Spleen (tissue), 11 donors: ENCODE data around the gene DCP2. TPM values are rescaled to one million over a fixed set of nuclear protein-coding genes. Genes with fewer than 3 reads are reported as not detected.

Experiments
- DNase-seq: peaks from one replicate; pipeline ENCODE4 v3.0.0-alpha.2; 2020
- H3K27ac ChIP-seq, 8 donors: fragments of 200-600 bp; sonication (generic) in 7 of 8; 1 replicate in 4 of 8; 2 replicates in 4 of 8; pipeline versions ENCODE4 v1.5.0 to v1.8.0; 2016 to 2021; ENCODE audit warnings: inconsistent platforms in 4 of 8, mild to moderate bottlenecking in 4 of 8, moderate library complexity in 1 of 8
- H3K27me3 ChIP-seq, 7 donors: fragments of 200-600 bp; sonication (generic) in 6 of 7; replicated peaks in 1 of 7; 1 replicate in 4 of 7; 2 replicates in 3 of 7; pipeline versions ENCODE4 v1.5.0 to v1.8.0; 2016 to 2021; ENCODE audit warnings: inconsistent platforms in 3 of 7, mild to moderate bottlenecking in 1 of 7
- H3K36me3 ChIP-seq, 6 donors: fragments of 200-600 bp; sonication (generic) in 5 of 6; 1 replicate in 4 of 6; 2 replicates in 2 of 6; pipeline versions ENCODE4 v1.5.0 to v1.8.0; 2016 to 2021; ENCODE audit warnings: inconsistent platforms in 2 of 6
- H3K4me1 ChIP-seq, 6 donors: fragments of 200-600 bp; sonication (generic) in 5 of 6; 1 replicate in 3 of 6; 2 replicates in 3 of 6; pipeline versions ENCODE4 v1.5.0 to v1.8.0; 2016 to 2021; ENCODE audit warnings: inconsistent platforms in 3 of 6
- H3K4me3 ChIP-seq, 8 donors: fragments of 200-600 bp; sonication (generic) in 7 of 8; 1 replicate in 4 of 8; 2 replicates in 4 of 8; pipeline versions ENCODE4 v1.5.0 to v1.8.0; 2016 to 2021; ENCODE audit warnings: inconsistent platforms in 4 of 8, mild to moderate bottlenecking in 4 of 8, moderate library complexity in 2 of 8
- H3K9me3 ChIP-seq, 8 donors: fragments of 200-600 bp; sonication (generic) in 7 of 8; 1 replicate in 4 of 8; 2 replicates in 4 of 8; pipeline versions ENCODE4 v1.5.0 to v1.8.0; 2016 to 2021; ENCODE audit warnings: inconsistent platforms in 4 of 8
- CTCF ChIP-seq, 11 experiments: fragments of 200-600 bp in 7 of 11; fragments of 450-650 bp in 4 of 11; sonication (generic) in 4 of 11; IDR thresholded peaks in 8 of 11; conservative IDR thresholded peaks in 3 of 11; 1 replicate in 7 of 11; 2 replicates in 4 of 11; pipeline versions ENCODE4 v1.4.0 to v1.8.0; 2016 to 2021; ENCODE audit warnings: antibody characterized with exemption in 11 of 11, inconsistent platforms in 4 of 11, mild to moderate bottlenecking in 1 of 11
- POLR2A ChIP-seq, 3 donors: fragments of 450-650 bp; IDR thresholded peaks; one replicate each; pipeline ENCODE4 v1.5.1; 2017; ENCODE audit warnings: antibody characterized with exemption in 3 of 3, mild to moderate bottlenecking in 1 of 3
- POLR2AphosphoS5 ChIP-seq, 3 donors: sonication (generic); formaldehyde crosslinking; IDR thresholded peaks; one replicate each; pipeline ENCODE4 v1.5.1; 2017; ENCODE audit warnings: antibody characterized with exemption in 3 of 3
- WGBS, 5 donors: extraction: QIAGEN DNeasy Blood & Tissue Kit in 3 of 5; methylation state at CpG; one replicate each; pipeline versions ENCODE4 v1.1.5 to v1.1.7; 2013 to 2018; 5-methylcytosine and 5-hydroxymethylcytosine counted together
- intact Hi-C: fragments of 100-400 bp; cut with DNase I; formaldehyde crosslinking; loops from one replicate; pipeline ENCODE4 v1.15.0; 2023; ENCODE audit warnings: low total_unique reads
- polyA plus RNA-seq, 3 donors: library from polyadenylated mRNA; stranded (reverse); fragments of 200-250 nt; gene quantifications; one replicate each; pipeline ENCODE4 v1.2.1, GENCODE V29; 2013
- total RNA-seq, 7 donors: library from RNA; depleted of rRNA in 3 of 7; stranded (reverse); fragments of >200 nt in 3 of 7; fragmentation: NEBNext Ultra II Directional in 4 of 7; extraction: Animal tissue kit (Norgen Biotek cat#: 25700) in 4 of 7; gene quantifications; one replicate each; pipeline versions ENCODE4 v1.1.0 to v1.2.1, GENCODE V29; 2016 to 2021
- donor health status: healthy with polysubstance abuse.
- donor health status: DM: no; HTN: no; CAD: no; lungs with moderate emphysema.
- donor health status: DM: no; HTN: no; CAD: no.
- donor health status: Bipolar disorder and iron deficiency.
- donor health status: healthy.
- donor health status: DM: no; HTN: no; CAD: no.
- donor health status: DM: yes; HTN: yes; CAD: no.

DCP2 gene
- total and polyA plus RNA-seq, 10 donors = 17.5 to 110 (median 78.4) TPM

GRCh38 chr5:113044776-113045465, 68.3 kb downstream of the DCP2 start:
- Histone ChIP-seq H3K4me1 (peaks cover 0 to 20% (median 10%) of the 10 kb centered on the region in 6 donors), H3K27me3 (no peaks in the 10 kb centered on the region), H3K27ac (no peak overlapping the region), H3K9me3 (no peaks in the 10 kb centered on the region), H3K36me3 (peaks cover 0 to 7% (median 0%) of the 10 kb centered on the region in 6 donors), H3K4me3 (no peak overlapping the region)
- DNase-seq = no peak
- intact Hi-C loops = no loop called here
- TF ChIP-seq CTCF (IDR thresholded peaks at IDR 0.05 in 8 of 11, conservative IDR thresholded peaks at IDR 0.05 in 3 of 11) (no peak), POLR2A (IDR thresholded peaks at IDR 0.05) (no peak), POLR2AphosphoS5 (IDR thresholded peaks at IDR 0.05) (no peak)
- WGBS, 5 donors = 92 to 95% (median 94%) methylated on average over 9 to 11 of the region's 11 CpGs

- Histone ChIP-seq H3K4me1 (peaks cover 0 to 28% (median 15%) of the 10 kb centered on the region in 6 donors), H3K27me3 (no peaks in the 10 kb centered on the region), H3K36me3 (peaks cover 0 to 7% (median 0%) of the 10 kb centered on the region in 6 donors), H3K9me3 (no peaks in the 10 kb centered on the region), H3K27ac (peak overlapping the region in 5 of 8 donors; percentile 38 to 66 (median 51)), H3K4me3 (no peak overlapping the region)
- intact Hi-C loops = no loop called here
- 71 to 85% (median 76%) methylated on average over 2 of the region's 2 CpGs for WGBS, 5 donors
- no peak for TF ChIP-seq CTCF (IDR thresholded peaks at IDR 0.05 in 8 of 11, conservative IDR thresholded peaks at IDR 0.05 in 3 of 11)
- TF ChIP-seq POLR2AphosphoS5 (IDR thresholded peaks at IDR 0.05) = no peak
- TF ChIP-seq POLR2A (IDR thresholded peaks at IDR 0.05) = no peak
- no peak for DNase-seq
These were observed 70.6 kb downstream of the DCP2 start for GRCh38 chr5:113047234-113047633.

- no peaks in the 10 kb centered on the region for H3K27me3 ChIP-seq
- peaks cover 0 to 28% (median 15%) of the 10 kb centered on the region in 6 donors for H3K4me1 ChIP-seq
- 45 to 49% (median 46%) methylated on average over 11 of the region's 11 CpGs for WGBS, 5 donors
- H3K27ac ChIP-seq = peak overlapping the region in 6 of 8 donors; percentile 44 to 75 (median 54)
- H3K9me3 ChIP-seq = no peaks in the 10 kb centered on the region
- TF ChIP-seq CTCF (IDR thresholded peaks at IDR 0.05 in 8 of 11, conservative IDR thresholded peaks at IDR 0.05 in 3 of 11) (no peak), POLR2A (IDR thresholded peaks at IDR 0.05) (no peak)
- peak overlapping the region in 2 of 8 donors; percentile 19 to 56 for H3K4me3 ChIP-seq
- no peak for DNase-seq
- peaks cover 0 to 8% (median under 1%) of the 10 kb centered on the region in 6 donors for H3K36me3 ChIP-seq
- intact Hi-C loops = no loop called here
These were observed 71.4 kb downstream of the DCP2 start for GRCh38 chr5:113047733-113048652.

- DNase-seq = no peak
- TF ChIP-seq CTCF (IDR thresholded peaks at IDR 0.05 in 8 of 11, conservative IDR thresholded peaks at IDR 0.05 in 3 of 11) = no peak
- TF ChIP-seq POLR2AphosphoS5 (IDR thresholded peaks at IDR 0.05) = no peak
- no peak for TF ChIP-seq POLR2A (IDR thresholded peaks at IDR 0.05)
- H3K27me3 ChIP-seq = no peaks in the 10 kb centered on the region
- peaks cover 0 to 28% (median 15%) of the 10 kb centered on the region in 6 donors for H3K4me1 ChIP-seq
- 93 to 96% (median 95%) methylated on average over 10 of the region's 10 CpGs for WGBS, 5 donors
- no peak overlapping the region for H3K4me3 ChIP-seq
- intact Hi-C loops = no loop called here
- H3K9me3 ChIP-seq = no peaks in the 10 kb centered on the region
- H3K36me3 ChIP-seq = peaks cover 0 to 11% (median 0%) of the 10 kb centered on the region in 6 donors
- H3K27ac ChIP-seq = no peak overlapping the region
These were observed 72.3 kb downstream of the DCP2 start for GRCh38 chr5:113048931-113049330.
